GM23248 (cell line): ENCODE results near the gene MMS22L. TPM values are rescaled to one million over a fixed set of nuclear protein-coding genes. Genes with fewer than 3 reads are reported as not detected.

Experiments used
- DNase-seq: peaks from one replicate; pipeline ENCODE4 v3.0.0-alpha.2; 2015
- H2AFZ ChIP-seq: fragments of 200-600 bp; sonication (generic); 2 replicates; pipeline ENCODE4 v1.6.1; 2016; ENCODE audit warnings: antibody characterized with exemption
- H3F3A ChIP-seq: fragments of 200-600 bp; sonication (generic); 2 replicates; pipeline ENCODE4 v1.6.1; 2016; ENCODE audit warnings: mild to moderate bottlenecking, antibody characterized with exemption, mixed run types; ENCODE audit not compliant: insufficient read depth
- H3K27ac ChIP-seq: fragments of 200-600 bp; sonication (generic); 2 replicates; pipeline ENCODE4 v1.5.1; 2016; ENCODE audit warnings: mild to moderate bottlenecking
- H3K27me3 ChIP-seq: fragments of 200-600 bp; sonication (generic); replicated peaks from 2 replicates; pipeline ENCODE4 v1.6.1; 2016; ENCODE audit warnings: mild to moderate bottlenecking; ENCODE audit not compliant: insufficient read depth
- H3K36me3 ChIP-seq: fragments of 200-600 bp; sonication (generic); 2 replicates; pipeline ENCODE4 v1.6.1; 2016; ENCODE audit warnings: low read depth, mild to moderate bottlenecking
- H3K4me1 ChIP-seq: fragments of 200-600 bp; sonication (generic); 2 replicates; pipeline ENCODE4 v1.6.1; 2016; ENCODE audit warnings: mild to moderate bottlenecking; ENCODE audit not compliant: insufficient read depth
- H3K4me2 ChIP-seq: fragments of 200-600 bp; sonication (generic); one replicate; pipeline ENCODE4 v1.6.1; 2016; ENCODE audit warnings: mild to moderate bottlenecking; ENCODE audit not compliant: unreplicated experiment
- H3K4me3 ChIP-seq: fragments of 200-600 bp; sonication (generic); 2 replicates; pipeline ENCODE4 v1.5.1; 2016; ENCODE audit warnings: mild to moderate bottlenecking
- H3K79me2 ChIP-seq: fragments of 200-600 bp; sonication (generic); 2 replicates; pipeline ENCODE4 v1.6.1; 2016; ENCODE audit warnings: mild to moderate bottlenecking; ENCODE audit not compliant: insufficient read depth
- H3K9ac ChIP-seq: fragments of 200-600 bp; sonication (generic); 2 replicates; pipeline ENCODE4 v1.6.1; 2016; ENCODE audit warnings: mild to moderate bottlenecking
- H3K9me2 ChIP-seq: fragments of 200-600 bp; sonication (generic); 2 replicates; pipeline ENCODE4 v1.6.1; 2016; ENCODE audit warnings: mixed run types, mild to moderate bottlenecking, moderate library complexity; ENCODE audit not compliant: insufficient read depth
- H3K9me3 ChIP-seq: fragments of 200-600 bp; sonication (generic); one replicate; pipeline ENCODE4 v1.6.1; 2017; ENCODE audit warnings: low read depth
- H4K20me1 ChIP-seq: fragments of 200-600 bp; sonication (generic); 2 replicates; pipeline ENCODE4 v1.6.0; 2016; ENCODE audit not compliant: insufficient read depth
- EZH2 ChIP-seq: fragments of 200-600 bp; sonication (generic); IDR thresholded peaks from 2 replicates; pipeline ENCODE4 v1.6.1; 2018; ENCODE audit warnings: antibody characterized with exemption, mild to moderate bottlenecking; ENCODE audit not compliant: insufficient read depth, poor library complexity, severe bottlenecking
- EZH2phosphoT487 ChIP-seq: fragments of 200-600 bp; sonication (generic); IDR thresholded peaks from 2 replicates; pipeline ENCODE4 v1.6.1; 2018; ENCODE audit warnings: antibody characterized with exemption, moderate library complexity, mild to moderate bottlenecking, low read depth; ENCODE audit not compliant: insufficient read depth
- WGBS, 2 experiments: methylation state at CpG; one replicate each; pipeline ENCODE4 v1.1.6; 2015 to 2017; ENCODE audit warnings: low lambda C conversion rate in 2 of 2, low coverage in 1 of 2; ENCODE audit errors: missing lambda C conversion rate in 2 of 2; 5-methylcytosine and 5-hydroxymethylcytosine counted together
- in situ Hi-C: fragments of 300-500 bp; cut with MboI; formaldehyde crosslinking; loops from 2 replicates; pipeline ENCODE4 v1.15.0; 2020
- polyA plus RNA-seq: library from polyadenylated mRNA; unstranded; fragments of >200 nt; fragmentation: Nextera tagmentation; extraction: Ambion mirVana; gene quantifications from 2 replicates; pipeline ENCODE4 v1.2.1, GENCODE V29; 2016
- total RNA-seq: library from RNA; depleted of rRNA; stranded (reverse); fragments of >200 nt; shearing (Covaris generic); gene quantifications from 2 replicates; pipeline ENCODE4 v1.2.3, GENCODE V29; 2014

Gene MMS22L
- total and polyA plus RNA-seq, 2 experiments from 2014 or later, result 4.1 to 12.9 TPM

DNA sequence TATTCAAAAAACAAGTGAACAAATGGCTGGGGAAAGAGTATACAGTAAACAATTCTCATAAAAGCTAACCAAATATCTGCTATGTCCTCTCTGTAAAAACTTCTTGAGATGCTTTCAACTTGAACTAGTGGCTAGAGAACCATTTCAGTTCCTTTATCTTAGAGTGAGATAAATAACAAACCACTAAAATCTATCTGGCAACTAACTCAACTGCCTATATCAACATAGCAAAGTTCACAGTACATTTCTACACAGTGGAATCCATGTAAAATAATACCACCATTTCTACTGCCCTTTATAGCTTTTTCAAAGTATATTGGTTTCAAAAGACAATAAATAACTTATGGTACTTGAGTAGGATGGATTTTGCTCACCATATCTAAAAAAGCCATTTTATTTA, 95.1 kb downstream of the MMS22L start:
- Histone ChIP-seq H3K27ac (no peak overlapping the region), H3K27me3 (no peaks in the 10 kb centered on the region), H3K9ac (no peak overlapping the region), H3K4me1 (peaks cover 14% of the 10 kb centered on the region), H3K9me3 (no peaks in the 10 kb centered on the region), H3K4me3 (no peak overlapping the region), H3F3A (peaks cover 17% of the 10 kb centered on the region; the same call in 1 of the 2 replicates), H3K36me3 (no peaks in the 10 kb centered on the region), H4K20me1 (no peaks in the 10 kb centered on the region), H3K9me2 (no peaks in the 10 kb centered on the region), H2AFZ (0 out of 2 replicates have a peak overlapping the region, but pooled peaks have one; percentile 16), H3K4me2 (no peak overlapping the region), H3K79me2 (no peaks in the 10 kb centered on the region)
- DNase-seq, result no peak
- in situ Hi-C loops, result loop anchor here (10.0 kb wide), 1 partner anchor 207 kb away; no protein-coding TSS in a partner anchor
- TF ChIP-seq EZH2, result no peak
- no peak for TF ChIP-seq EZH2phosphoT487

DNA sequence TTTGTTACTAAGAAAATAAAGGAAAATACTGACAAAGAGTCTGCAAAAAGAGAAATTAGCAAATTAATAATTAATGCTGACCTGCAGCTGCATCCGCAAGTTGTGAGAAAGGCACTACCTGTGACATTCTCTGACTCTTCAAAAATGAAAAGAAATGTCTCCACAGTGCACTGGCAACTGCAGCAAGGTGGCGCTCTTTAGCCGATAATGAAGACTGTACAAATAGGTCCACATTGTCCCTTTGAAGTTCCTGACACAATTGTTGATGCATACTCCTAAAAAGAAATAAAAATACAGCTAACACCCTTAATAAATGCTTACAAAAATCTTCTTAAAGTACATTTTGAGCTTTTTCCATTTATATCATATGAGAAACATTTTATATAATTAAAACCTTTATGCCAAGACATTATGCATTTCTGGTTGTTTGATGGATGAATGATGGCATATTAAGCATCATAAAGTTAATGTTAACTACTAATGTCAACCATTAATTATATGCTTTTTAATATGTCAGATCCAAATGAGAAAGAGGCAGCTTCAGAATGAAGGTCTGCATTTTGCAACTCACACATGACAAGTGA, 96.5 kb downstream of the MMS22L start:
- peaks cover 14% of the 10 kb centered on the region for H3K4me1 ChIP-seq
- H3K9me2 ChIP-seq, result no peaks in the 10 kb centered on the region
- H3K79me2 ChIP-seq, result no peaks in the 10 kb centered on the region
- no peaks in the 10 kb centered on the region for H3K9me3 ChIP-seq
- H2AFZ ChIP-seq, result no peak overlapping the region
- H3K4me2 ChIP-seq, result no peak overlapping the region
- 31 to 37% methylated on average over 3 of the region's 3 CpGs for WGBS, 2 experiments
- H3K27me3 ChIP-seq, result no peaks in the 10 kb centered on the region
- no peak overlapping the region for H3K4me3 ChIP-seq
- H3K27ac ChIP-seq, result no peak overlapping the region
- DNase-seq, result peak; percentile 78
- peaks cover 17% of the 10 kb centered on the region; the same call in 1 of the 2 replicates for H3F3A ChIP-seq
- in situ Hi-C loops, result loop anchor here (10.0 kb wide), 1 partner anchor 208 kb away; no protein-coding TSS in a partner anchor
- TF ChIP-seq EZH2, result no peak
- no peaks in the 10 kb centered on the region for H3K36me3 ChIP-seq
- H3K9ac ChIP-seq, result no peak overlapping the region
- H4K20me1 ChIP-seq, result no peaks in the 10 kb centered on the region

DNA sequence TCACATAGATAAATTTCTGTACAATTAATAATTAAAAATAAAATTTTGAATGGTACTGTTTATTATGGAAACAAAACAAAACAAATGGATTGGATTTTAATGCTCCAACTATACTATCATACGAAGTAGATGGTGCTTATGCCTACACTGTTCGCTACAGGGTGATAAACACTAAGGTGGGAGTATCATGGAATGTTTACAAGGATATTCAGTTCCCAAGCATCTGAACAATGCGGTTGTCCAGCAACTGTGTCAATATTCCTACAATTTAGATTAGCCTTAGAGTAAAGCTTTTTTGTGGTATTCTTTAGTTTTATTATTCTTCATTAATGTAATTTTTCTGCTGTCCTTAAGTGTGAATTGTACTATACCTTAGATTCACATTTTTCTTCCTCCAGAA, 105.1 kb downstream of the MMS22L start:
- peak; percentile 24 for DNase-seq

DNA sequence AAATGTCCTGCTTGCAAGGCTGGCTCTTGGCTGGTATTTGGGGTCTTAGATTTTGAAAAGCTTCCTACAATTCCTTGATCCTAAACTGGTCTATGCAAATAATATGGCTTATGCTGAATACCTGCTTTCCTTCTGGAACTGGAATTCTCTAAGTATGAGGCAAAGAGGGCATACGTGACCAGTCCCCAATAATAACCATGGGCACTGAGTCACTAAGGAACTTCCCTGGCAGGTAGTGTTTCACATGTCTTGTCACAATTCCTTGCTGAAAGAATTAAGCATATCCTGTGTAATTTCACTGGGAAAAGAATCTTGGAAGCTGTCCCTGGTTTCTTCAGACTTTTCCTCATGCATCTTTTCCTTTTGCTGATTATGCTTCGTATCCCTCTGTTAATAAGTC, 106.5 kb downstream of the MMS22L start:
- Histone ChIP-seq H3K9ac (no peak overlapping the region), H3K27ac (no peak overlapping the region), H3K79me2 (no peaks in the 10 kb centered on the region), H4K20me1 (no peaks in the 10 kb centered on the region), H3K27me3 (no peaks in the 10 kb centered on the region), H3K4me2 (no peak overlapping the region), H2AFZ (no peak overlapping the region), H3K9me2 (no peaks in the 10 kb centered on the region), H3K36me3 (no peaks in the 10 kb centered on the region; the same call in 1 of the 2 replicates), H3K4me1 (no peaks in the 10 kb centered on the region), H3F3A (no peaks in the 10 kb centered on the region), H3K9me3 (no peaks in the 10 kb centered on the region), H3K4me3 (no peak overlapping the region)
- in situ Hi-C loops, result no loop called here
- 88 to 96% methylated on average over 2 of the region's 2 CpGs for WGBS, 2 experiments
- DNase-seq, result no peak
- TF ChIP-seq EZH2 (no peak), EZH2phosphoT487 (no peak)

More for the DNA sequence above, 105.1 kb downstream of the MMS22L start:
- Histone ChIP-seq H3K36me3 (no peaks in the 10 kb centered on the region; the same call in 1 of the 2 replicates), H3K27me3 (no peaks in the 10 kb centered on the region), H3K9me3 (no peaks in the 10 kb centered on the region), H3K9ac (no peak overlapping the region), H3K9me2 (no peaks in the 10 kb centered on the region), H3F3A (no peaks in the 10 kb centered on the region), H3K4me3 (no peak overlapping the region), H2AFZ (no peak overlapping the region), H4K20me1 (no peaks in the 10 kb centered on the region), H3K27ac (no peak overlapping the region), H3K79me2 (no peaks in the 10 kb centered on the region), H3K4me1 (no peaks in the 10 kb centered on the region), H3K4me2 (no peak overlapping the region)
- in situ Hi-C loops, result no loop called here
- 95 to 96% methylated on average over 3 of the region's 3 CpGs for WGBS, 2 experiments
- no peak for TF ChIP-seq EZH2
- no peak for TF ChIP-seq EZH2phosphoT487
